ENCODE measurements around the gene USP32. TPM values are rescaled to one million over a fixed set of nuclear protein-coding genes. Genes with fewer than 3 reads are reported as not detected.

USP32 gene
- total and polyA plus RNA-seq, 2 of the 8 experiments (the other 6 are each of a cell fraction or from before 2014, with no cell fraction given) = 29.6 to 112 TPM

GRCh38 chr17:60135151-60135950 lies 256.6 kb downstream of the USP32 start (continued):
- TF ChIP-seq CBX8 (IDR thresholded peaks at IDR 0.05; ENCODE audit: borderline replicate concordance, low read depth, low read length) (no peak), ZNF274 (IDR thresholded peaks at IDR 0.05; ENCODE audit: borderline replicate concordance, extremely low read depth, low read length) (no peak), TBP (IDR thresholded peaks at IDR 0.05; ENCODE audit: low read depth, low read length) (0 out of 2 replicates have a peak, but pooled peaks have one; percentile 31), JUND (IDR thresholded peaks at IDR 0.05; ENCODE audit: low read length) (no peak), ATF3 (IDR thresholded peaks at IDR 0.05; ENCODE audit: insufficient read depth, low read depth, low read length) (no peak), GABPA (IDR thresholded peaks at IDR 0.05; ENCODE audit: borderline replicate concordance, insufficient read depth, low read length) (0 out of 2 replicates have a peak, but pooled peaks have one; percentile 14), MAX (IDR thresholded peaks at IDR 0.05) (peak; percentile 83), ATF2 (IDR thresholded peaks at IDR 0.05; ENCODE audit: low read length) (no peak), POLR2AphosphoS5 (IDR thresholded peaks at IDR 0.05; ENCODE audit: low read depth, low read length) (no peak), EGR1 (IDR thresholded peaks at IDR 0.05; ENCODE audit: borderline replicate concordance, low read depth, low read length) (peak; percentile 97), SUZ12 (IDR thresholded peaks at IDR 0.05; ENCODE audit: low read length) (peak; percentile 40; the same call in 1 of the 2 replicates)
